ENCODE results near the gene RGS6. TPM values are rescaled to one million over a fixed set of nuclear protein-coding genes. Genes with fewer than 3 reads are reported as not detected.

RGS6 gene
- total RNA-seq, 4 donors from 2014 or later: 0.50 to 6.5 (median 4.7) TPM

DNA sequence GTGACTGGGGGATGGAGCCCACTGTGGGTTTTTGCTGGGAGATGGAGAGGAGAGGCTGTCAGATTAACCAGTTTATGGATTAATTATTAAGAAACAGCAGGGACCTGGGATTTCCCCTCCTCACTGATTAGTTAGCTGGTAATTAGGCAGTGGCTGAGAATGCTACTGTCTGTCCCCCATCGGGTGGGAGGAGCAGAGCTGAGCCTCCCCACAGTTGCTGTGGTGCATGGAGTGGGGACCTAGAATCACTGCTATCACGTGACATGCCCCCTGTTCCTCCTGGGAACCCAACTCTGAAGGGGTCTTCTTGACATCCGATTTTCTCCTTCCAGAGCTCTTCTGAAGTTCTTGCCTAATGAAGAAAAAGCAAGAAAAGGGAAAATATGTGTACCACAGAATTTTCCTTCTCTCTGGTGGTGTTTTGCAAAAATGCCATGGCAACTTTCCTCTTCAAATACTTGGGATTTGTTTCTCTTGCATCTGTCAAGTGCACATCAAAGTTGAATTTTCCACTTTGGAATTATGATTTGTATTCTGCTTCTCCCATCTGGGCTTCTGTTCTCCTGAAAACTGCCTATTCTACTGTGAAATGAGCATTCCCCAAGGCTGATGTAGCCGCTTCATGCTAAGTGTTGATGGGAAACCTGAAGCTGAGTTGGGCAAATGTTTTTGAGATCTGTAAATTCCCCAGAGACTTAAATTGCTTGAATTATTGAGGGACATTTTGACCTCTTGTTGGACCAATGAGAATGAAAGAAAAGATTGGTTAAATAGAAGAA is 264.2 kb downstream of the RGS6 start:
- no peak for TF ChIP-seq POLR2A (IDR thresholded peaks at IDR 0.05)
- no peak for TF ChIP-seq POLR2AphosphoS5 (IDR thresholded peaks at IDR 0.05)
- no peak for TF ChIP-seq CTCF (IDR thresholded peaks at IDR 0.05)
- TF ChIP-seq EP300 (IDR thresholded peaks at IDR 0.05): no peak

DNA sequence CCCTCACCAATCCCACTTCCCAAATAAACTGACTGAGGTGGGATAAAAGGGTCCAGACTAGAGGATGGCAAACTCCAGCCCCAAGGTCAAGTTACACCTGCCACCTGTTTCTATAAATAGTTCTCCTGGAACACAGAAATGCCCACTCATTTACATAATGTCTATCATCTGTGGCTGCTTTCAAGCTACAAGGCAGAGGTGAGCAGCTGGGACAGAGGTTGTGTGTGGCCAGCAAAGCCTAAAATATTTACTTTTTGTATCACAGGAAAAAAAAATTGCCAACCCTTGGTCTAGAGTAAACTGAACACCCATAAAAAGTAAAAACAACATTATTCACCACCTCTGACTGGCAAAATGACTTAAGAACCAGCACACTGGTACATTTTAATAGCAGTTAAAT is 269.4 kb downstream of the RGS6 start:
- Histone ChIP-seq H3K4me3 (no peak overlapping the region), H3K27ac (no peak overlapping the region), H3K36me3 (no peaks in the 10 kb centered on the region), H3K27me3 (no peaks in the 10 kb centered on the region), H3K9me3 (no peaks in the 10 kb centered on the region), H3K4me1 (no peaks in the 10 kb centered on the region)
- no peak for ATAC-seq
- TF ChIP-seq EP300 (IDR thresholded peaks at IDR 0.05) (no peak), CTCF (IDR thresholded peaks at IDR 0.05) (no peak), POLR2A (IDR thresholded peaks at IDR 0.05) (no peak), POLR2AphosphoS5 (IDR thresholded peaks at IDR 0.05) (no peak)

More for the DNA sequence above, 264.2 kb downstream of the RGS6 start:
- no peaks in the 10 kb centered on the region for H3K36me3 ChIP-seq
- no peaks in the 10 kb centered on the region for H3K4me1 ChIP-seq
- no peaks in the 10 kb centered on the region for H3K27me3 ChIP-seq
- no peak overlapping the region for H3K4me3 ChIP-seq
- H3K27ac ChIP-seq: peak overlapping the region in 1 of 4 donors; percentile 17
- 72 to 80% methylated on average over 2 to 4 of the region's 4 CpGs for WGBS, 2 donors (ENCODE audit: low coverage in 1 of 2)
- no peak for ATAC-seq
- H3K9me3 ChIP-seq: no peaks in the 10 kb centered on the region

GRCh38 chr14:72213424-72213823 is 281.2 kb downstream of the RGS6 start:
- H3K4me3 ChIP-seq: no peak overlapping the region
- H3K27me3 ChIP-seq: no peaks in the 10 kb centered on the region
- H3K4me1 ChIP-seq: no peaks in the 10 kb centered on the region
- 51 to 55% methylated on average over 4 of the region's 4 CpGs for WGBS, 2 donors (ENCODE audit: low coverage in 1 of 2)
- H3K9me3 ChIP-seq: no peaks in the 10 kb centered on the region
- ATAC-seq: no peak
- H3K27ac ChIP-seq: no peak overlapping the region
- TF ChIP-seq CTCF (IDR thresholded peaks at IDR 0.05): no peak
- TF ChIP-seq POLR2AphosphoS5 (IDR thresholded peaks at IDR 0.05): no peak
- no peak for TF ChIP-seq POLR2A (IDR thresholded peaks at IDR 0.05)
- TF ChIP-seq EP300 (IDR thresholded peaks at IDR 0.05): no peak
- no peaks in the 10 kb centered on the region for H3K36me3 ChIP-seq

DNA sequence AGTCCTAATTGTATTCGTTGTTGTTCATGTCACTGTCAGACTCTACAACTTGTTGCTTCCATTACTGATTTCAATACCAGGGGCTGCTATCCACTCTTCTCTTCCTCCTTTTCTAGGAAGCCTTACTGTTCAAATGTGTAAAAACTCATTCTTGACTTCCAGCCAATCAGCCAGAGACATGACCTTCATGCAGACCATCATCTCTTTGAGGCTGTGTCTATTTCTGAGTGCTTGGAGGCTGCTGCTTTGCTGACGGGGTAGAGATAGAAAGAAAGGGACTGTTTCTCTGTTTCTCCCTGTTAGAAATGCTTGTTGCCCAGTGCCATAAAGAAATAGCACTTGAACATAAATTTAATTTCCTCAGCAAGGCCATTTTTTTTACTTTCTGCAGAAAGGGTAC is 282.9 kb downstream of the RGS6 start:
- Histone ChIP-seq H3K4me1 (no peaks in the 10 kb centered on the region), H3K36me3 (no peaks in the 10 kb centered on the region), H3K4me3 (no peak overlapping the region), H3K27me3 (no peaks in the 10 kb centered on the region), H3K9me3 (no peaks in the 10 kb centered on the region), H3K27ac (no peak overlapping the region)
- ATAC-seq: no peak
- no peak for TF ChIP-seq CTCF (IDR thresholded peaks at IDR 0.05)
- TF ChIP-seq POLR2A (IDR thresholded peaks at IDR 0.05): no peak
- no peak for TF ChIP-seq POLR2AphosphoS5 (IDR thresholded peaks at IDR 0.05)
- TF ChIP-seq EP300 (IDR thresholded peaks at IDR 0.05): no peak
- 44 to 91% methylated on average over 1 to 2 of the region's 2 CpGs for WGBS, 2 donors (ENCODE audit: low coverage in 1 of 2)

DNA sequence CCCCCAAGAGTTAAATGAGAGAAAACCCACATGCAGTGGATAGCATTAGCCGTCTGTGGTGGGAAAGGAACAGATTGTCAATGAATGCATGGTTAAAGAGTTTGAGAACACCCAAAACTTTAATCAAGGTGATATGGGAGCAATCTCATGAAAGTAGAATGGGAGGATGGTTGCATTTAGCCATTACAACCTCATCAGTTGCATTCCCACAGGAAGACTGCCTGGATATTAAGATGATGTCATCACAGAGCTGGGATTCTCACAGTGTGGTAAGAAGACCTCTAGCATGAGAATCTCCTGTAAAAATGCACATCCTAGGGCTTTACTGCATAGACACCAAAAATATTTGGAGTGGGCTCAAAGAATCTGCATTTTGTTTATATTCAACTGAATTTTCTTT is 284.9 kb downstream of the RGS6 start:
- H3K27me3 ChIP-seq: no peaks in the 10 kb centered on the region
- no peak for ATAC-seq
- no peak overlapping the region for H3K4me3 ChIP-seq
- no peaks in the 10 kb centered on the region for H3K4me1 ChIP-seq
- no peak overlapping the region for H3K27ac ChIP-seq
- no peaks in the 10 kb centered on the region for H3K36me3 ChIP-seq
- peaks cover 0 to 6% (median 0%) of the 10 kb centered on the region in 3 donors for H3K9me3 ChIP-seq
- WGBS, 2 donors (ENCODE audit: low coverage in 1 of 2): 73 to 88% methylated on average over 1 of the region's 1 CpG
- TF ChIP-seq CTCF (IDR thresholded peaks at IDR 0.05) (no peak), POLR2AphosphoS5 (IDR thresholded peaks at IDR 0.05) (no peak), EP300 (IDR thresholded peaks at IDR 0.05) (no peak), POLR2A (IDR thresholded peaks at IDR 0.05) (no peak)
